Epithelial cell of proximal tubule (primary cell): Measurements from ENCODE around the gene MGAT2. TPM values are rescaled to one million over a fixed set of nuclear protein-coding genes. Genes with fewer than 3 reads are reported as not detected.
"Not testable (repeated sequence)": the region's sequence is repeated elsewhere in the genome, so short reads cannot be mapped to it uniquely, and the experiment has no call there.

Experiments used
- DNase-seq: peaks from one replicate; pipeline ENCODE4 v3.0.0-alpha.2; 2011; ENCODE audit warnings: low read depth
- H3K4me3 ChIP-seq: 2 replicates; pipeline ENCODE4 v1.5.1; 2011; ENCODE audit warnings: low read depth, mild to moderate bottlenecking, low read length
- CTCF ChIP-seq: conservative IDR thresholded peaks from 2 replicates; pipeline ENCODE4 v1.5.1; 2012; ENCODE audit warnings: low read depth, mild to moderate bottlenecking, low read length
- total RNA-seq: library from RNA; depleted of rRNA; stranded (reverse); fragments of >200 nt; gene quantifications from 2 replicates; pipeline ENCODE4 v1.2.3, GENCODE V29; 2015

The MGAT2 gene
- total RNA-seq, 1 donor from 2014 or later: 51.7 TPM

DNA sequence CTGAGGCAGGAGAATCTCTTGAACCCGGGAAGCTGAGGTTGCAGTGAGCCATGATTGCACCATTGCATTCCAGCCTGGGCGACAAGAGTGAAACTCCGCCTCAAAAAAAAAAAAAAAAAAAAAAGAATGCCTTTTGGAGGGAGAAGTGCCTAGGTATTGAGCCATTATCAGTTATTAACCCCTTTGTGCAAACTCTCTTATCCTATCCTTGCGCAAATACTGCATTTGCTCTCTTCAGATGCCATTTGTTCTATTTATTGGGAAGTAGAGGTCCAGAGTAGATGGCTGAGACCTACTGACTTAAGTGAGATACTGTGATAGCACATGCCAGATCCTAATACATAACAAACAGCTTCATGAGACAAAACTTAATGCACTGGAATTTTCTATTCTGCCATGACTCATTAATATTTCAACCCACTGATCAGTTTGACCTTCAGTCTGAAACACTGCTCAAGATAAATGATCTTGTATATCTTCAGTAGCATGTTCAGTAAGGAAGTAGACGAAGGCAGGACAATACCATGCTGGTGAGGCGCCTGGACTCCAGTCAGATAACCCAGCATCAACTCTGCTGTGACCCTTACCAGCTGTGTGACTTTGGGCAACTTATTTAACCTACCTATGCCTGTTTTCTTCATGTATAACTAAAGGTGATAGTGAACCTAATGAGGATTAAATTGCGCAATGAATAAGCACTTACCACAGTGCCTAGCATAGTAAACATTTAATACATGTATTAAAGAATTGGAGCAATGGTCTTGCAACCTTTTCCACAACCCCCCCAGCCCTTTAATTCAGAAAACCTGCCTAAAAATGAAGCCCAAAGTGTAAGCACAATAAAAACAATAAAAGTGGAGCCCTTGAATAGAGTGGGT, 20.2 kb downstream of the MGAT2 start:
- TF ChIP-seq CTCF: no peak

GRCh38 chr14:49641697-49642129, 21.1 kb downstream of the MGAT2 start:
- H3K4me3 ChIP-seq: no peak overlapping the region
- DNase-seq: no peak
- no peak for TF ChIP-seq CTCF

More for the DNA sequence above, 20.2 kb downstream of the MGAT2 start:
- DNase-seq: no peak
- no peak overlapping the region for H3K4me3 ChIP-seq

DNA sequence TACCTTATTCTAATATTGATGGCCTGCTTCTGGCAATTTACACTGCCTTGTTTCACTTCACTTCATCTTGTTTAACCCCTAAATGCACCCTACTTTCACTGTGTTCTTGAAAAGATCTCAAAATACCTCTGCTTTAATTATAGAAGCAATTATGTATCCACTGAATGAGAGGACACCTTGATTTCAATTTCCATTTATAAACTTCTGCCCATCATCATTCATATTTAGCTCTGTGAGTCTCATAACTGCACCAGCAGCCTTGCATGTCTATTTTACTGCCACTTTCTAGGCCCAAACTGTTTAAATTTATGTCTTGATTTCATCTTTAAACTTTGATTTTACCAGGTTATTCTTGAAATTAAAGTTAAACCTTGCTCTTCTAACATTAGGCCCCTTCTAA, 21.6 kb downstream of the MGAT2 start:
- no peak for DNase-seq
- H3K4me3 ChIP-seq: no peak overlapping the region
- no peak for TF ChIP-seq CTCF

- DNase-seq: no peak
- no peak overlapping the region for H3K4me3 ChIP-seq
- no peak for TF ChIP-seq CTCF
Observed at GRCh38 chr14:49653508-49653907, 32.9 kb downstream of the MGAT2 start.

DNA sequence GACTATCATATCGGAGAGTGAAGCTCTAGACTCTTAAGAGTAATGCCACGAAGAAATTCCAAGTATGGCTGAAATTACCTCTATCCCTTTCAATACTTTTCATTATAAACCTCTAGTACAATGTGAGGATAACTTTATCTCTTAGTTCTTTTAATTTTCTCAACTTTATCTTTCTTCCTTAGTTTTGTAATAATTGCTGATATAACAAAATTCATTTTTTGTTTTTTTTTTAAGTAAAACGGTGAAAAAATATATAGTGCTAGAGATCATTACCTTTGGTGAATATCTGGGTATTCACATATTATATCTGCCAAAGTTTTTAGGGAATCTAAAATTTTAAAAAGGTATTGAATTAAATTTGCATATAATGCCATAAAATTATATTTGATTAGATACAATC, 33.9 kb downstream of the MGAT2 start:
- DNase-seq: no peak
- H3K4me3 ChIP-seq: no peak overlapping the region
- no peak for TF ChIP-seq CTCF

GRCh38 chr14:49657500-49657899, 36.9 kb downstream of the MGAT2 start:
- DNase-seq, H3K4me3 ChIP-seq: not testable (repeated sequence)

GRCh38 chr14:49659526-49660455, 39.2 kb downstream of the MGAT2 start:
- no peak for TF ChIP-seq CTCF
- DNase-seq: no peak
- H3K4me3 ChIP-seq: no peak overlapping the region
